Vagina (tissue), 2 donors: ENCODE results near the gene LDLRAD4.

Source experiments
- CTCF ChIP-seq, 3 experiments: fragments of 450-650 bp in 2 of 3; fragments of 200-600 bp in 1 of 3; sonication (generic) in 1 of 3; IDR thresholded peaks; one replicate each; pipeline ENCODE4 v1.5.1; 2017 to 2019; ENCODE audit warnings: antibody characterized with exemption in 3 of 3, mild to moderate bottlenecking in 2 of 3, moderate library complexity in 2 of 3
- POLR2A ChIP-seq, 2 donors: fragments of 450-650 bp; IDR thresholded peaks; one replicate each; pipeline ENCODE4 v1.6.1; 2017; ENCODE audit warnings: antibody characterized with exemption in 2 of 2, mild to moderate bottlenecking in 2 of 2, moderate library complexity in 2 of 2
- POLR2AphosphoS5 ChIP-seq, 2 donors: sonication (generic); formaldehyde crosslinking; IDR thresholded peaks; one replicate each; pipeline ENCODE4 v1.9.0; 2017; ENCODE audit warnings: antibody characterized with exemption in 2 of 2, mild to moderate bottlenecking in 2 of 2, low read depth in 1 of 2; ENCODE audit not compliant: insufficient read depth in 1 of 2

- TF ChIP-seq CTCF (IDR thresholded peaks at IDR 0.05): no peak
- no peak for TF ChIP-seq POLR2A (IDR thresholded peaks at IDR 0.05)
- TF ChIP-seq POLR2AphosphoS5 (IDR thresholded peaks at IDR 0.05; ENCODE audit: insufficient read depth in 1 of 2, low read depth in 1 of 2): no peak
Observed at GRCh38 chr18:13488281-13488929, 269.8 kb downstream of the LDLRAD4 start.
